Ascending aorta (tissue), 2 donors: ENCODE data around the gene CLEC19A. TPM values are rescaled to one million over a fixed set of nuclear protein-coding genes. Genes with fewer than 3 reads are reported as not detected.

Experiments used
- DNase-seq, 2 donors: peaks; one replicate each; pipeline ENCODE4 v3.0.0-alpha.2; 2019; ENCODE audit warnings: low spot score in 2 of 2
- H3K27ac ChIP-seq, 2 donors: fragments of 200-600 bp; sonication (generic); one replicate each; pipeline ENCODE4 v1.5.1; 2016 to 2017; ENCODE audit warnings: mild to moderate bottlenecking in 1 of 2
- H3K27me3 ChIP-seq: fragments of 200-600 bp; sonication (generic); one replicate; pipeline ENCODE4 v1.5.1; 2017
- H3K36me3 ChIP-seq, 2 donors: fragments of 200-600 bp; sonication (generic); one replicate each; pipeline ENCODE4 v1.5.1; 2016
- H3K4me1 ChIP-seq, 2 donors: fragments of 200-600 bp; sonication (generic); one replicate each; pipeline ENCODE4 v1.5.1; 2016 to 2017; ENCODE audit warnings: mild to moderate bottlenecking in 1 of 2
- H3K4me3 ChIP-seq, 2 donors: fragments of 200-600 bp; sonication (generic); one replicate each; pipeline ENCODE4 v1.5.1; 2016 to 2017; ENCODE audit warnings: mild to moderate bottlenecking in 1 of 2
- H3K9me3 ChIP-seq, 2 donors: fragments of 200-600 bp; sonication (generic); one replicate each; pipeline ENCODE4 v1.5.1; 2016
- CTCF ChIP-seq, 3 experiments: fragments of 200-600 bp in 2 of 3; fragments of 450-650 bp in 1 of 3; sonication (generic) in 2 of 3; IDR thresholded peaks; one replicate each; pipeline ENCODE4 v1.5.1; 2016 to 2019; ENCODE audit warnings: antibody characterized with exemption in 3 of 3, mild to moderate bottlenecking in 1 of 3, moderate library complexity in 1 of 3
- intact Hi-C: fragments of 100-400 bp; cut with DNase I; formaldehyde crosslinking; loops from one replicate; pipeline ENCODE4 v1.15.1; 2023
- total RNA-seq: library from RNA; depleted of rRNA; stranded (reverse); fragments of >200 nt; gene quantifications from one replicate; pipeline ENCODE4 v1.1.0, GENCODE V29; 2016

Gene CLEC19A
- total RNA-seq, 1 donor from 2014 or later = not detected

- Histone ChIP-seq H3K36me3 (no peaks in the 10 kb centered on the region), H3K4me1 (no peaks in the 10 kb centered on the region), H3K4me3 (no peak overlapping the region), H3K9me3 (no peaks in the 10 kb centered on the region), H3K27ac (no peak overlapping the region), H3K27me3 (no peaks in the 10 kb centered on the region)
- no peak for TF ChIP-seq CTCF (IDR thresholded peaks at IDR 0.05)
- intact Hi-C loops = no loop called here
- no peak for DNase-seq
These were observed 60.9 kb downstream of the CLEC19A start for GRCh38 chr16:19346335-19346922.

DNA sequence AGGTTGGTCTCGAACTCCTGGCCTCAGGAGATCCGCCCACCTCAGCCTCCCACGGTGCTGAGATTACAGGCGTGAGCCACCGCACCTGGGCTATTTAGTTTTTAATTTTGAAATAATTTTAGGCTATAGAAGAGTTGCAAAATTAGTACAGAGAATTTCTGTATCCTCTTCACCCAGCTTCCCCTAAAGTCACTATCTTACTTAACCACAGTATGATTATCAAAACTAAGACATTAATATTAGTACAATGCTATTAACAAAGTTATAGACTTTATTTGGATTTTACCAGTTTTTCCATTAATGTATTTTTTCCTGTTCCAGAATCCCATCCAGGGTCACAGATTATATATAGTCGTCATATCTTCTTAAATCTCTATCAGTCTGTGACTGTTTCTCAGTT is 62.6 kb downstream of the CLEC19A start:
- TF ChIP-seq CTCF (IDR thresholded peaks at IDR 0.05) = no peak
- no peak for DNase-seq
- Histone ChIP-seq H3K4me1 (no peaks in the 10 kb centered on the region), H3K27ac (no peak overlapping the region), H3K4me3 (no peak overlapping the region), H3K36me3 (no peaks in the 10 kb centered on the region), H3K9me3 (no peaks in the 10 kb centered on the region), H3K27me3 (no peaks in the 10 kb centered on the region)
- intact Hi-C loops = no loop called here

DNA sequence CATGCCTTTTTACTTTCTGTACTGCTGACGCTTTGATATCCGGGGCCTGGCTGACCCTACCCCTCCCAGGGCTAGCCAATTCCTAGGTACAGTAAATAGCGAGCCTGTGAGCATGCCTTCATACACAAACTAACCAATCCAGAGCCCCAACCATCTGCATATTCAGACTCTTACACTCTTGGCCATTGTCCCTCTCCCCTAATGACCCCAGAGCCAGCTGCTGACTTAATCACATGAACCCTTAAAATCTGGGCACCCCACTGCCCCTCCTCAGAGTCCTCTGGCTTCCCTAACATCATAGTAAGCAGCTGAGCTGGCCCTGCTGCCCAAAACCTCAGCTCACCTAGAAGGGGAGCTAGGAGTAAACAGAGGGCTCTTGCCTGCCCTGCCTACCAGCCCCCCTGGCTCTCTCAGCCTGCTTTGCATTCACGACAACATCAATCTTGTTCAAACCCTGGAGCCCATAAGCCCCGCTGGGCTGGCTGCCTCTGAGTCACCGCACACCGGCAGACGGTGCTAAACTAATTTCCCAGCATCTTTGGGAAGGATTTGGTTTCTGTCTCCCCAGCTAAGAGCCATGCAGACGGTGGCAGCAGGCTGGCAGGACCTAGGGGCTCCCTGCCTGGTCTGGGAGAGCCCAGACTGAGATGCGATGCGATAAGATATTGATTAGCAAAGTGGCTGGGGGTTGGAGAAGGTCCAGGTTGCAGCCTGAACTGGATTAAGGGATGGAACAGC is 63.2 kb downstream of the CLEC19A start:
- Histone ChIP-seq H3K4me3 (no peak overlapping the region), H3K27me3 (no peaks in the 10 kb centered on the region), H3K36me3 (no peaks in the 10 kb centered on the region), H3K27ac (no peak overlapping the region), H3K9me3 (no peaks in the 10 kb centered on the region), H3K4me1 (no peaks in the 10 kb centered on the region)
- DNase-seq = no peak
- no peak for TF ChIP-seq CTCF (IDR thresholded peaks at IDR 0.05)
- intact Hi-C loops = no loop called here

- Histone ChIP-seq H3K4me3 (no peak overlapping the region), H3K27me3 (no peaks in the 10 kb centered on the region), H3K4me1 (no peaks in the 10 kb centered on the region), H3K9me3 (no peaks in the 10 kb centered on the region), H3K36me3 (no peaks in the 10 kb centered on the region), H3K27ac (no peak overlapping the region)
- intact Hi-C loops = no loop called here
- no peak for DNase-seq
- TF ChIP-seq CTCF (IDR thresholded peaks at IDR 0.05) = no peak
These were observed 68.8 kb downstream of the CLEC19A start for GRCh38 chr16:19354371-19354770.

GRCh38 chr16:19356024-19356952 is 70.8 kb downstream of the CLEC19A start:
- H3K4me3 ChIP-seq = no peak overlapping the region
- H3K4me1 ChIP-seq = no peaks in the 10 kb centered on the region
- no peak overlapping the region for H3K27ac ChIP-seq
- no peak for DNase-seq
- no peaks in the 10 kb centered on the region for H3K27me3 ChIP-seq
- intact Hi-C loops = no loop called here
- H3K9me3 ChIP-seq = no peaks in the 10 kb centered on the region
- H3K36me3 ChIP-seq = no peaks in the 10 kb centered on the region
- TF ChIP-seq CTCF (IDR thresholded peaks at IDR 0.05) = no peak
